Activated gamma-delta T cell treated with anti-CD3 and anti-CD28 coated beads, Interleukin-2, amount 50 U/mL, for 16 hours (primary cell): ENCODE data around the gene PGC.

Experiments used
- DNase-seq: peaks from one replicate; pipeline ENCODE4 v3.0.0-alpha.2; 2020; ENCODE audit warnings: low read depth

The PGC gene

GRCh38 chr6:41747256-41748101 lies at the start of gene PGC:
TSS of gene PGC (minus strand) at chr6:41747397. CDS start at chr6:41747334, 63 bp downstream.
- DNase-seq: no peak

GRCh38 chr6:41796474-41796873 lies 49.3 kb upstream of the PGC start:
- no peak for DNase-seq

- no peak for DNase-seq
Measured at GRCh38 chr6:41791984-41792383, 44.8 kb upstream of the PGC start.

GRCh38 chr6:41791305-41791704 lies 44.1 kb upstream of the PGC start:
- no peak for DNase-seq

- no peak for DNase-seq
Measured at GRCh38 chr6:41790045-41790444, 42.8 kb upstream of the PGC start.

- no peak for DNase-seq
Measured at GRCh38 chr6:41789390-41789724, 42.2 kb upstream of the PGC start.

GRCh38 chr6:41787219-41787917 lies 40.2 kb upstream of the PGC start, which contains the start of gene TOMM6:
TSS of gene TOMM6 (plus strand) at chr6:41787694. CDS start at chr6:41787698, 4 bp downstream.
- DNase-seq: peak; percentile 90

GRCh38 chr6:41786451-41787218 lies 39.4 kb upstream of the PGC start:
- peak; percentile 82 for DNase-seq

- DNase-seq: no peak
Measured at GRCh38 chr6:41785689-41786450, 38.7 kb upstream of the PGC start.

- DNase-seq: no peak
Measured at GRCh38 chr6:41785254-41785653, 38.1 kb upstream of the PGC start.

GRCh38 chr6:41784581-41785171 lies 37.5 kb upstream of the PGC start:
- DNase-seq: no peak

- DNase-seq: no peak
Measured at GRCh38 chr6:41783106-41783780, 36.0 kb upstream of the PGC start.

- DNase-seq: no peak
Measured at GRCh38 chr6:41781366-41781730, 34.2 kb upstream of the PGC start.

GRCh38 chr6:41780551-41781365 lies 33.6 kb upstream of the PGC start, which contains the start of gene PRICKLE4:
TSS of gene PRICKLE4 (plus strand) at chr6:41780782. CDS start at chr6:41783474, 2,692 bp downstream.
- no peak for DNase-seq

GRCh38 chr6:41779788-41780550 lies 32.8 kb upstream of the PGC start, which contains the start of gene FRS3:
TSS of gene FRS3 (minus strand) at chr6:41779900. CDS start at chr6:41776987, 2,913 bp downstream.
- DNase-seq: peak; percentile 99

- DNase-seq: no peak
Measured at GRCh38 chr6:41779336-41779735, 32.1 kb upstream of the PGC start.

- DNase-seq: no peak
Measured at GRCh38 chr6:41778895-41779294, 31.7 kb upstream of the PGC start.

- no peak for DNase-seq
Measured at GRCh38 chr6:41777551-41778285, 30.5 kb upstream of the PGC start.
